ENCODE data around the gene EFHC2.

EFHC2 gene

GRCh38 chrX:44152852-44153251 is 190.6 kb downstream of the EFHC2 start:
- no peak for DNase-seq (ENCODE audit: low read depth)

DNA sequence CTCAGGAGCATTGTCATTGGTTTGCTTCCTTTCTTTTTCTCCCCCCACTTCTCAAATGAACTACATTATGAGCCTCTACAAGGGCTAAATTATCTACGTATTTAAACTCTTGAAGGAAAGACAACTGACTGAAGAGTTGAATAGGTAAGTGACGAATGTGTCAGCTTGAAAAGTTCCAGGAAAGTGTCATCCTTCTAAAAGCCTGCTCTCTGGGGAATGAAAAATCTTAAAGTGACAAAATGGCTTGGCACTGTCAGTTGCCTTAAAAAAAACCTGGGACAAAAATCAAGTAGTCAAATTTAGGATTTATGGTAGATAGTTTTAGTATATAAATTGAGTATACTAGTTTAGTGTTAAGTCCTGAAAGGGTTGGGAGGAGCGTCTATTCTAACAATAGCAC is 196.3 kb downstream of the EFHC2 start:
- DNase-seq (ENCODE audit: low read depth), result no peak

DNA sequence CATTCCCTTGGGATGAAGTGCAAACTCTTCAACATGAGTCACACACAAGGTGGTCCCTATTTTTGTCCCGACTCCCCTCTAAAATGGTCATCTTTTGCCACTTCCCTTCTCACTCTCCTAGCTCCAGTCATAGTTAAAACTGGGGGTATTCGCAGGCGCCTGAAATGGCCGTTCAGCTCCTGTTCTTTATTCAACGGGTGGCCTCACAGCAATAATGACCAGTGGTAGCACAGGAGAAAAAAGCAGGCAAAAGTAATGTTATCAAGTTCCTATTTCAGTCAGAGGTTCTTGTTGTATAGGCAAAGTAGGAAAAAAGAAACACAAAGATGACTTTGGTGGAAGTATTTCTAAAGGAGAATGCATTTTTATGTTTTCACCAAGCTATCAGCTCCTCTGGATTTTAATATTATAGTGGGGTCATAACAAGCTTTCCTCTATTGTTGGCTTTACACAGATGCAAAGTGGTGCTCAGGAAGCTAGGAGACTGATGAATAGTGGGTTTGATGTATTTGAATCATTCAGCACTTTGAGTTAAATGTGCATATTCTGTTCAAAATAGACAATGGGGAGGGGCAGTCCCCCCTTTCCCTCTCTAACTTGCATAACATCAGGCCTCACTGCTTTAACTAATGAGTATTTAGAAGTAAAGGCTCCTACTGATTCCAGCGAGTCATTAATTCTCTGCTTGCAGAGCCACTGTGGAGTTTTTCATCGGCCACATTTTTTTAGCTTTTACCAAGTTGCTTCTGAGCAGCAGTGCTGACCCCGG is 199.1 kb downstream of the EFHC2 start:
- no peak for DNase-seq (ENCODE audit: low read depth)

GRCh38 chrX:44143061-44143602 is 200.3 kb downstream of the EFHC2 start:
- no peak for DNase-seq (ENCODE audit: low read depth)

DNA sequence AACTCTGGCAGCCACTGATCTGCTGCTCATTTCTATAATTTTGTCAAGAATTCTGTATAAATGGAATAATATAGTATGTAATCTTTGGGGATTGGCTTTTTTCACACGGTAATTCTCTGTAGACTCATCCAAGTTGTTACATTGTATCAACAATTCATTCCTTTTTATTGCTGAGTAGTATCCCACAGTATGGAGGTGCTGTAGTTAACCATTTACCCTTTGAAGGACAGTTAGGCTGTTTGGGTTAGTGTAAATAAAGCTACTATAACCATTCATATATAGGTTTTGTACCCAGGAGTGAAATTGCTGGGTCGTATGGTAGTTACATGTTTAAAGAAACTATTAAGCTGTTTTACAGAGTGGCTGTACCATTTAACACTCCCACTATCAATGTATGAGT is 213.3 kb downstream of the EFHC2 start:
- DNase-seq (ENCODE audit: low read depth), result no peak

DNA sequence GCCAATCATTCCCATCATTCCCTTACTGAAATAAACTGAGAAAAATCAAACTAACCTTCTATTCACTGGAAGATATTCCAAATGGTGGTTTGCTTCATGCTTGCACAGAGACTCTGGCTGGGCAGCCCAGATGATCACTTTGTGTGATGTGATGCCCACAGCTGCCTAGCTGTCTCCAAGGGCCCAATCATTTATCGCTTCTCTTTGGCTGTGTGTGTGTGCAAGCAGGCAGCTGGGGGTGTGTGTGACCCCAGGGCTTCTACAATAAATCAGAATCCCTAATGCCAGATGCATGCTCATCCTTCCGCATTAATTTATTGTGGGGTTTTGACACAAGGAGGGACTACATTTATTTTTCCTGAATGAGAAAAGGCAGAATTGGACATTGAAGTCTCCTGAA is 230.1 kb downstream of the EFHC2 start:
- DNase-seq (ENCODE audit: low read depth), result no peak

- DNase-seq (ENCODE audit: low read depth), result no peak
Observed at GRCh38 chrX:44106864-44107263, 236.6 kb downstream of the EFHC2 start.

GRCh38 chrX:44105228-44105913 is 238.1 kb downstream of the EFHC2 start:
- no peak for DNase-seq (ENCODE audit: low read depth)

- DNase-seq (ENCODE audit: low read depth), result no peak
Observed at GRCh38 chrX:44104699-44105098, 238.8 kb downstream of the EFHC2 start.

DNA sequence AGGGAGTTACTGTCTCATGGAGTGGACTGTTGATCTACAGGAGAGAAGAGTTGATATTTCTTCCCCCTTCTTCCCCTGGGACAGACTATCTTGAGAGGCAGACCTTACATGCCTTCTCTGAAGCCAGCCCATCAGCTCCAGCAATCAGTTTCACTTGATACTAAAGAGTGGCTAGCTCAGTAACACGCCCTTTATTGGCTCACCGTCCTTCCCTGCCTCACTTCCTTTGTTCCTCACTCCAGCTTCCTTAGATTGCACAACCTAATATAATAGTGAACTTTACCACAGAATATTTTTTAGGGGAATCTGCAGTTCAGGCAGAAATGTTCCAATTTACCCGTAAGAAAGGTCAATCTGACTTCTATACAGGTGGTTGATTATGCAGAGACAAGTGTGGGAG is 242.2 kb downstream of the EFHC2 start:
- no peak for DNase-seq (ENCODE audit: low read depth)

DNA sequence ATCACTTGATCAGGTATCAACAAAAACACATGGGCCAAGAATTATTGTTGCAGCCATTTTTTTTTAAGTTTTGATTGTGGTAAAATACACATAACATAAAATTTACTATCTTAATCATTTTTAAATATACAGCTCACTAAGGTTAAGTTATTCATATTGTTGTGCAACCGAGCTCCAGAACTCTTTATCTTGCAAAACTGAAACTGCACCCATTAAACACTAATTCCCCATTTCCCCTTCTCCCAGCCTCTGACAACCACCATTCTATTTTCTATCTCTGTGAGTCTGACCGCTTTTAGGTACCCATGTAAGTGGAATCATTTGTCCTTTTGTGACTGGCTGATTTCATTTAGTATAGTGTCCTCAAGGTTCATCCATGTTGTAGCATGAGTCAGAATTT is 244.1 kb downstream of the EFHC2 start:
- no peak for DNase-seq (ENCODE audit: low read depth)
